HG03045 (cell line): ENCODE measurements around the gene MKI67.

Source experiments
- ATAC-seq: cut with Tn5 transposase; IDR thresholded peaks from one replicate; pipeline ENCODE4 v1.9.1; 2021; ENCODE audit warnings: mild to moderate bottlenecking, moderate library complexity; ENCODE audit not compliant: unreplicated experiment

The MKI67 gene

GRCh38 chr10:128068398-128069285, 57.6 kb downstream of the MKI67 start:
- no peak for ATAC-seq

GRCh38 chr10:128067691-128068397, 58.4 kb downstream of the MKI67 start:
- ATAC-seq, result no peak

- no peak for ATAC-seq
These were observed 59.3 kb downstream of the MKI67 start for GRCh38 chr10:128066870-128067382.

- ATAC-seq, result no peak
These were observed 60.2 kb downstream of the MKI67 start for GRCh38 chr10:128065881-128066534.

GRCh38 chr10:128064970-128065580, 61.1 kb downstream of the MKI67 start:
- peak; percentile 30 for ATAC-seq

GRCh38 chr10:128064108-128064969, 61.9 kb downstream of the MKI67 start:
- ATAC-seq, result peak; percentile 36

- ATAC-seq, result peak; percentile 42
These were observed 62.5 kb downstream of the MKI67 start for GRCh38 chr10:128063736-128064107.

- peak; percentile 40 for ATAC-seq
These were observed 63.2 kb downstream of the MKI67 start for GRCh38 chr10:128062881-128063563.

- ATAC-seq, result peak; percentile 0
These were observed 63.8 kb downstream of the MKI67 start for GRCh38 chr10:128062331-128062880.

GRCh38 chr10:128061306-128062300, 64.6 kb downstream of the MKI67 start:
- ATAC-seq, result no peak

- ATAC-seq, result no peak
These were observed 65.6 kb downstream of the MKI67 start for GRCh38 chr10:128060341-128061250.

GRCh38 chr10:128059982-128060293, 66.3 kb downstream of the MKI67 start:
- no peak for ATAC-seq

- ATAC-seq, result no peak
These were observed 66.8 kb downstream of the MKI67 start for GRCh38 chr10:128059266-128059981.

GRCh38 chr10:128058750-128059134, 67.5 kb downstream of the MKI67 start:
- no peak for ATAC-seq

- ATAC-seq, result no peak
These were observed 68.0 kb downstream of the MKI67 start for GRCh38 chr10:128058106-128058749.
